Fibroblast of mammary gland (primary cell): ENCODE measurements around the gene FXYD6.

Experiments used
- DNase-seq: peaks from one replicate; pipeline ENCODE4 v3.0.0-alpha.2; 2010; ENCODE audit warnings: low read depth
- H3K4me3 ChIP-seq: 2 replicates; pipeline ENCODE4 v1.5.1; 2011; ENCODE audit warnings: low read depth, mild to moderate bottlenecking, low read length, moderate library complexity; ENCODE audit not compliant: control insufficient read depth
- CTCF ChIP-seq: conservative IDR thresholded peaks from 2 replicates; pipeline ENCODE4 v1.5.1; 2011; ENCODE audit warnings: low read depth, low read length, inconsistent platforms; ENCODE audit not compliant: control insufficient read depth, insufficient read depth

FXYD6 gene

DNA sequence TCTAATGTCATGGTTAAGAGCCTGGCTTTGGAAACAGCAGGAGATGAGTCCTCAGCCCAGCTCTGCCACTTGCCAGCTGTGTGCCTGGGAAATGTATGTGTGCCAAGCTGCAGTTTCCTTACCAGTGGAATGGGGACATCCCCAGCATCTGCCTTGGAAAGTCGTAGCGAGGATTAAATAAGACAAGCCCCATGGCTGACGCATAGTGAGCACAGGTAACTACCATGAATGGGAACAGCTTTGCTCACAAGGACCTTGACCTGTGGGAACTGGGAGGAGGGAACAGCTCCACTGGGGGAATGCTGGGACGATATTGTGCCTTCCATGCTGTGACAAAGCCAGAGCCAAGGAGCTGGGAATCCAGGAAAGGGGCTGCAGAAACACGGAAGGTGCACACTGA lies 76.8 kb downstream of the FXYD6 start:
- TF ChIP-seq CTCF: no peak
- no peak for DNase-seq
- no peak overlapping the region for H3K4me3 ChIP-seq

GRCh38 chr11:117796872-117797529 lies 79.5 kb downstream of the FXYD6 start, which contains the start of gene DSCAML1:
Gene DSCAML1 (minus strand): TSS chr11:117797216. CDS start chr11:117797079, 137 bp downstream.
- DNase-seq: no peak
- no peak within 1 kb of the TSS for H3K4me3 ChIP-seq
- no peak for TF ChIP-seq CTCF

DNA sequence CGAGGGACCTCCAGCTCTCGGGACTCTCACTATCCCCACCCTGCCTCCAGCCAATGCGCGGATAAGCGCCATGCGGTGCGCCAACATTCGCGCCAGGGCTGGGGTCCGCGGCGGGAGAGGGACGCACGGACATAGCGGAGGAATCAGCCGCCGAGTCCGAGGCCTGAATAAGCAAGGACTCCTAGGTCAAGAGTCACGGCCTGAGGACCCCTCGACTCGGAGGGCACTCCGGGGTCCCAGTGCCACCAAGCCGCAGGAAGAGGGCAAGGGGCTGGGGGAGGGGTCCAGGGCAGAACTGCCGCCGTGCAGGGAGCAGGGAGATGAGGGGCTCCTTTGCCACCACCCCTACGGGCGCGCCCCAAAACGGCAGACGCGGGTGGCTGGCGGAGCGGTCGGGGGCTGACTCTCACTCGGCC lies 80.0 kb downstream of the FXYD6 start:
- no peak overlapping the region for H3K4me3 ChIP-seq
- TF ChIP-seq CTCF: no peak
- no peak for DNase-seq

DNA sequence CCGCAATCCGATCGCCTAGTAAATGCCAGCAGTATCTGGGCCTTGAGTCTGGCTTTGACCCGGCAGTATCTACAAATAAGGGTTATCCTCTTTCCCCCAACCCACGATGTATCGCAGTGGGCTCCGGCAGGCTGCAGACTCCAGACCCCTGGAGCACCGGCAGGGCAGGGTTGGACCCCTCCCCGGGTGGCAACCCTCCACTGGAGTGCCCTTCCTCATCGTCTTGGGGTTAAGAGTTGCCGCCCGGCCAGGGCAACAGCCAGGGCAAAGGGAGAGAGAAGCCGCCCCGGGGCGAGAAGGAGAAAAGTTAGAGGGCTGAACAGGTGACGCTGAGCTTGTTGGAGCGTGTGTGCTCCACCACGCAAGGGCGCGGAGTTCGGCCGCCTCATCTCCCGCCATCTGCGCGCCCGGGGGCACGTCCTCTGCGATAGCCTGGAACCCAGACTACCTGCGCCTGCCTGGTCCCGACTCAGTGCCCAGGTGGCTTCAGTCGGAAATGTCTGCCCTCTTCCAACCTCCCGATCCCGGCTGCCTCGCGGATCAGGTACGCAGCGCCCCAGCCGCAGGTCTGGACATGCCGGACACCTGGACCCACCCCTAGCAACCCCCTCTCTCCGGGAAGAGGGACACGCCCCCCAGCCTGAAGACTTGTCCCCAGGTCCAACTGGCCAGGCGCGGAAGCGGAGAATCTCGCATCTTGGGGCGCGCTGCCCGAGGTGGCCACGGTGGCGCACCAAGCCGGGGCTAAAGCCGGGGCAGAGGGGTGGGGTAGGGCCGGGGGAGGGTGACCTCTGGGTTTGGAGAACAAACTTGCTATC lies 80.6 kb downstream of the FXYD6 start:
- TF ChIP-seq CTCF: no peak
- no peak for DNase-seq
- no peak overlapping the region for H3K4me3 ChIP-seq

DNA sequence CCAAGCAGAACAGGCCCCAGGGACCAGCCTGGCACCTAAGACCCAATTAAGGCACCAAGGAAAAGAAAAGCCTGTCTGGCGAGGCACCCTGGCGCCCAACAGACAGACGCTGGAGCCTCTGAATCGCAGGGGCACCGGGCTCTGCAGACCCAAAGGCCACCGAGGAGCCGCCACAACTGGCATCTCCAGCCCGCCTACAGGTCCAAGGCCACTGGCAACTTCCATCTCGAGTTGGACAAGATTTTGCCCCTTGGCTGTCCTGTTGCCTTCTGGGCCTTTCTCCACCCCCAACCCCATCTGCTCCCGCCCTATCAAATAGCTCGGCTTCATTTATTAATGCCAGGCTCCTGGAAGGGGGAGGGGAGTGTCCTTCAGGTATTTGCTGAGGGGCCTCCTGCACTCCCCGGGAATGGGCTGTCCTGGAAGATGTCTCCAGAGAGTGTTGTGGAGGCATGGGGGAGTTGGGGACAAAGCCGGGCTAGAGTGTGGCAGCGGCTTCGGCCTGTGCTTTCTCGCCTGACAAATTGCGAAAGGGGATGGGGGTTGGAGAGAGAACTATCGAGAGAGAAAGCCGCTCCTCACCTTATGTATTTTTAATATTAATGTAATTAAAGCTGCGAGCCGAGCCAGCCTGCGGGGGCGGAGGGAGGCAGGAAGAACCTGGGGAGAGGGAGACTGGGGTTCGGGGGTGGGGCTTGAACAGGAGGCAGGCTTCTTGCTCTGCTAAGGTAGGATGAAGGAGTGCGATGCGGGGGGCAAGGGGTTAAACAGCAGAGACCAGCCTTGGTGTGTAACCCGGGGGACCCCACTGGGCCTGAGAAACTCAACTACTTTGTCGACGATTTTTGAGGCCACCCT lies 81.5 kb downstream of the FXYD6 start:
- H3K4me3 ChIP-seq: no peak overlapping the region
- no peak for DNase-seq
- TF ChIP-seq CTCF: no peak

- no peak for DNase-seq
- no peak for TF ChIP-seq CTCF
- H3K4me3 ChIP-seq: no peak overlapping the region
These were observed 82.3 kb downstream of the FXYD6 start for GRCh38 chr11:117794135-117794534.
